BJ (cell line): ENCODE data around the gene LRP1B. TPM values are rescaled to one million over a fixed set of nuclear protein-coding genes. Genes with fewer than 3 reads are reported as not detected.

Experiments
- CTCF ChIA-PET: fragments of 350-600 bp; formaldehyde crosslinking; extraction: SDS; loops from one replicate; lab custom pipeline; 2021; ENCODE audit warnings: antibody characterized with exemption, inconsistent platforms; lab: Yijun Ruan, JAX
- POLR2A ChIA-PET: fragments of 300-600 bp; sonication (Branson Sonifier 250); formaldehyde crosslinking; extraction: SDS; loops from one replicate; lab custom pipeline; 2021; ENCODE audit warnings: antibody characterized with exemption; lab: Charles Lee
- DNase-seq: peaks from one replicate; pipeline ENCODE4 v3.0.0-alpha.2; 2011; ENCODE audit warnings: low read depth
- H3K27me3 ChIP-seq: 2 replicates; pipeline ENCODE4 v1.6.0; 2011; ENCODE audit warnings: low read length; ENCODE audit not compliant: control insufficient read depth, insufficient read depth
- H3K36me3 ChIP-seq: 2 replicates; pipeline ENCODE4 v1.5.1; 2011; ENCODE audit warnings: low read length; ENCODE audit not compliant: control insufficient read depth, insufficient read depth
- H3K4me3 ChIP-seq: 2 replicates; pipeline ENCODE4 v1.5.1; 2011; ENCODE audit warnings: low read depth, mild to moderate bottlenecking, control low read depth, low read length
- polyA plus RNA-seq: library from polyadenylated mRNA; depleted of rRNA; stranded (reverse); fragments of >200 nt; gene quantifications from 2 replicates; pipeline ENCODE4 v1.2.3, GENCODE V29; 2011
- TF ChIP-seq, protein P1 (sequence below): IDR thresholded peaks from 2 replicates; pipeline ENCODE4 v1.5.1; 2011; ENCODE audit warnings: low read depth, mild to moderate bottlenecking, control low read depth, inconsistent platforms, low read length, moderate library complexity; ENCODE audit not compliant: insufficient read depth

Gene LRP1B
- polyA plus RNA-seq, 1 experiment: 0.04 TPM

- TF ChIP-seq, protein P1, sequence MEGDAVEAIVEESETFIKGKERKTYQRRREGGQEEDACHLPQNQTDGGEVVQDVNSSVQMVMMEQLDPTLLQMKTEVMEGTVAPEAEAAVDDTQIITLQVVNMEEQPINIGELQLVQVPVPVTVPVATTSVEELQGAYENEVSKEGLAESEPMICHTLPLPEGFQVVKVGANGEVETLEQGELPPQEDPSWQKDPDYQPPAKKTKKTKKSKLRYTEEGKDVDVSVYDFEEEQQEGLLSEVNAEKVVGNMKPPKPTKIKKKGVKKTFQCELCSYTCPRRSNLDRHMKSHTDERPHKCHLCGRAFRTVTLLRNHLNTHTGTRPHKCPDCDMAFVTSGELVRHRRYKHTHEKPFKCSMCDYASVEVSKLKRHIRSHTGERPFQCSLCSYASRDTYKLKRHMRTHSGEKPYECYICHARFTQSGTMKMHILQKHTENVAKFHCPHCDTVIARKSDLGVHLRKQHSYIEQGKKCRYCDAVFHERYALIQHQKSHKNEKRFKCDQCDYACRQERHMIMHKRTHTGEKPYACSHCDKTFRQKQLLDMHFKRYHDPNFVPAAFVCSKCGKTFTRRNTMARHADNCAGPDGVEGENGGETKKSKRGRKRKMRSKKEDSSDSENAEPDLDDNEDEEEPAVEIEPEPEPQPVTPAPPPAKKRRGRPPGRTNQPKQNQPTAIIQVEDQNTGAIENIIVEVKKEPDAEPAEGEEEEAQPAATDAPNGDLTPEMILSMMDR: no peak
- DNase-seq: no peak
- POLR2A ChIA-PET: no interaction called here
- H3K27me3 ChIP-seq: no peaks in the 10 kb centered on the region
- CTCF ChIA-PET: interaction anchor here (1.6 kb wide), 1 partner anchor 97 kb away, joined by 4 read pairs; no protein-coding TSS in a partner anchor
- no peaks in the 10 kb centered on the region for H3K36me3 ChIP-seq
- H3K4me3 ChIP-seq: no peak overlapping the region
Measured at GRCh38 chr2:141458351-141458750, 672.5 kb downstream of the LRP1B start.

DNA sequence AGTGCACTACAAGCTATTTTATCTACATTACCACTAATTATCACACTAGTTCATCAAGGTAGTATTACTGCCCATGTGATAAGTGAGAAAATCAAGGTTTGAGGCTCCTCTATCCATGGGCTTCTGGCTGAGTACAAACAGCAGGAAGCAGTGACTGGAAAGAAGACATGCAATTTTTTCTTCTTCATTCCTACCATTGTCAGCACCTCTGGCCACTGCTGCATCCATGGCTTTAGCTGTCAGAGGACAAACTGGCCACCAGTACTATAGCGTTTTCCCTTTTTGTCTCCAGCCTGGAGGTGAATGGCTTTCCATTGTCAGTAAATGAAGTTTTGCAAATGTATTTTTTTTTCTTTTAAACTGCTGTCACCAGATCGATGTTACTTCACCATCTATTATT lies 674.9 kb downstream of the LRP1B start:
- TF ChIP-seq, protein P1: no peak
- no peak overlapping the region for H3K4me3 ChIP-seq
- no peaks in the 10 kb centered on the region for H3K36me3 ChIP-seq
- no peaks in the 10 kb centered on the region for H3K27me3 ChIP-seq
- ChIA-PET POLR2A (no interaction called here), CTCF (no interaction called here)
- DNase-seq: no peak

- CTCF ChIA-PET: no interaction called here
- no peak overlapping the region for H3K4me3 ChIP-seq
- POLR2A ChIA-PET: no interaction called here
- H3K36me3 ChIP-seq: no peaks in the 10 kb centered on the region
- no peaks in the 10 kb centered on the region for H3K27me3 ChIP-seq
- DNase-seq: no peak
- TF ChIP-seq, protein P1: no peak
Measured at GRCh38 chr2:141455211-141455826, 675.5 kb downstream of the LRP1B start.

GRCh38 chr2:141440072-141440635 lies 690.7 kb downstream of the LRP1B start:
- no peak for DNase-seq
- Histone ChIP-seq H3K27me3 (no peaks in the 10 kb centered on the region), H3K36me3 (no peaks in the 10 kb centered on the region), H3K4me3 (no peak overlapping the region)
- ChIA-PET CTCF (interaction anchor here (0.6 kb wide), 1 partner anchor 466 kb away, joined by 3 read pairs; no protein-coding TSS in a partner anchor), POLR2A (no interaction called here)
- TF ChIP-seq, protein P1: no peak

GRCh38 chr2:141439524-141439923 lies 691.3 kb downstream of the LRP1B start:
- no peaks in the 10 kb centered on the region for H3K27me3 ChIP-seq
- H3K4me3 ChIP-seq: no peak overlapping the region
- no peak for DNase-seq
- H3K36me3 ChIP-seq: no peaks in the 10 kb centered on the region
- ChIA-PET POLR2A (no interaction called here), CTCF (no interaction called here)
- TF ChIP-seq, protein P1: no peak
